ENCODE results near the gene ARHGEF28. TPM values are rescaled to one million over a fixed set of nuclear protein-coding genes. Genes with fewer than 3 reads are reported as not detected.

The ARHGEF28 gene
- polyA plus RNA-seq, 1 donor from 2014 or later, result not detected

DNA sequence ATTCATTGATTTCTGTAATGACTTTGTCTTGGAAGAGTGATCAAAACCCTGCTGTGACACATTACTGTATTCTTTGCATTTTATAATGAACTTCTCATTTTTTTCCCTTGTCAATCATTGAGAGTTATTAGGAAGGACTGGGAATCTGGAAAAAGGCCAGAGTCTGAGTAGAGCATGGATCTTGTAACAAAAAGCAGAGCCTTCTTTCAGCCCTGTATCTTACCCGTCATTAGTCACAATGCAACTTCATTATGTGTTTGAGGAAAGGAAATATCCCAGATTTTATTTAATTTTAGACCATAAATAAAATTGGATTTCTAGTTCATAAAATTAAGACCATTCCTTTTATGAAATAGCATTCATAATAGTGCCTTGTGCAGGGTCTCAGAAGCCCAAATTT lies 131.4 kb downstream of the ARHGEF28 start:
- Histone ChIP-seq H3K79me2 (replicated peaks; ENCODE audit: insufficient read depth, low read length) (no peaks in the 10 kb centered on the region), H3K27me3 (ENCODE audit: insufficient read depth, low read depth, low read length) (no peaks in the 10 kb centered on the region), H4K20me1 (ENCODE audit: insufficient read depth) (no peaks in the 10 kb centered on the region), H3K9ac (ENCODE audit: low read length) (no peak overlapping the region), H3F3A (ENCODE audit: insufficient read depth, low read length, poor library complexity, severe bottlenecking) (no peaks in the 10 kb centered on the region), H3K4me2 (ENCODE audit: low read length) (no peak overlapping the region), H3K9me3 (ENCODE audit: low read length) (no peaks in the 10 kb centered on the region), H2AFZ (ENCODE audit: low read depth, low read length) (no peak overlapping the region), H3K4me3 (ENCODE audit: low read length) (no peak overlapping the region), H3K9me2 (ENCODE audit: insufficient read depth, low read length) (no peaks in the 10 kb centered on the region), H3K27ac (ENCODE audit: low read length) (no peak overlapping the region), H3K36me3 (ENCODE audit: insufficient read depth, low read length) (no peaks in the 10 kb centered on the region)
- TF ChIP-seq POLR2AphosphoS5 (IDR thresholded peaks at IDR 0.05), result no peak
- TF ChIP-seq, protein P1, sequence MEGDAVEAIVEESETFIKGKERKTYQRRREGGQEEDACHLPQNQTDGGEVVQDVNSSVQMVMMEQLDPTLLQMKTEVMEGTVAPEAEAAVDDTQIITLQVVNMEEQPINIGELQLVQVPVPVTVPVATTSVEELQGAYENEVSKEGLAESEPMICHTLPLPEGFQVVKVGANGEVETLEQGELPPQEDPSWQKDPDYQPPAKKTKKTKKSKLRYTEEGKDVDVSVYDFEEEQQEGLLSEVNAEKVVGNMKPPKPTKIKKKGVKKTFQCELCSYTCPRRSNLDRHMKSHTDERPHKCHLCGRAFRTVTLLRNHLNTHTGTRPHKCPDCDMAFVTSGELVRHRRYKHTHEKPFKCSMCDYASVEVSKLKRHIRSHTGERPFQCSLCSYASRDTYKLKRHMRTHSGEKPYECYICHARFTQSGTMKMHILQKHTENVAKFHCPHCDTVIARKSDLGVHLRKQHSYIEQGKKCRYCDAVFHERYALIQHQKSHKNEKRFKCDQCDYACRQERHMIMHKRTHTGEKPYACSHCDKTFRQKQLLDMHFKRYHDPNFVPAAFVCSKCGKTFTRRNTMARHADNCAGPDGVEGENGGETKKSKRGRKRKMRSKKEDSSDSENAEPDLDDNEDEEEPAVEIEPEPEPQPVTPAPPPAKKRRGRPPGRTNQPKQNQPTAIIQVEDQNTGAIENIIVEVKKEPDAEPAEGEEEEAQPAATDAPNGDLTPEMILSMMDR (IDR thresholded peaks at IDR 0.05; ENCODE audit: poor library complexity, severe bottlenecking), result no peak
- no peak for TF ChIP-seq EZH2 (IDR thresholded peaks at IDR 0.05; ENCODE audit: borderline replicate concordance, insufficient read depth, low read length, poor library complexity, severe bottlenecking)
- no peak for TF ChIP-seq MXI1 (conservative IDR thresholded peaks at IDR 0.05; ENCODE audit: poor library complexity, severe bottlenecking)
- no peak for TF ChIP-seq SMC3 (conservative IDR thresholded peaks at IDR 0.05; ENCODE audit: poor library complexity)
- no peak for TF ChIP-seq EP300 (conservative IDR thresholded peaks at IDR 0.05; ENCODE audit: poor library complexity, severe bottlenecking)
- no peak for TF ChIP-seq REST (IDR thresholded peaks at IDR 0.05; ENCODE audit: borderline replicate concordance)
- no peak for TF ChIP-seq TAF1 (IDR thresholded peaks at IDR 0.05; ENCODE audit: low read depth)
- no peak for TF ChIP-seq RAD21 (conservative IDR thresholded peaks at IDR 0.05)

DNA sequence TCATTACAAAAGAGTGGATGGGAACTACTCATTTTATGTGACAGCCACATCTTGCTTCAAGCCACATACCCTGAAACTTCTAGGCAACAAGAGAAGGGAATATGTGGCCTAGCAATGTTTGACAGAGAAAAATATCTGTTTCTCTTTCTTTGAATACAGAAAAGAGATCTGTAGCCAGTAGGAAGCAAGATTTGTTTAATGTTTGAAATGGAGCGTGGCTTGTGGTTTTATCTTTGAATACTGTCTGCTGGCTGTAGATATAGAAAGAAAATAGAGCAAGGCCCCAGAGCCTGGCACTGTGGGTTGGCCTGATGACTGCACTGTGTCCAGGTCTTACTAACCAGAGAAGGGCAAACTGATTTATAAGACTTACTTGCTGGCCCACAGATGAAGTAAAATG lies 133.8 kb downstream of the ARHGEF28 start:
- Histone ChIP-seq H3K9me3 (ENCODE audit: low read length) (no peaks in the 10 kb centered on the region), H4K20me1 (ENCODE audit: insufficient read depth) (no peaks in the 10 kb centered on the region), H3K27me3 (ENCODE audit: insufficient read depth, low read depth, low read length) (no peaks in the 10 kb centered on the region), H3K4me2 (ENCODE audit: low read length) (no peak overlapping the region), H3K9me2 (ENCODE audit: insufficient read depth, low read length) (no peaks in the 10 kb centered on the region), H3K36me3 (ENCODE audit: insufficient read depth, low read length) (no peaks in the 10 kb centered on the region), H3K9ac (ENCODE audit: low read length) (no peak overlapping the region), H3F3A (ENCODE audit: insufficient read depth, low read length, poor library complexity, severe bottlenecking) (no peaks in the 10 kb centered on the region), H3K79me2 (replicated peaks; ENCODE audit: insufficient read depth, low read length) (no peaks in the 10 kb centered on the region), H3K27ac (ENCODE audit: low read length) (no peak overlapping the region), H2AFZ (ENCODE audit: low read depth, low read length) (no peak overlapping the region), H3K4me3 (ENCODE audit: low read length) (no peak overlapping the region)
- TF ChIP-seq MXI1 (conservative IDR thresholded peaks at IDR 0.05; ENCODE audit: poor library complexity, severe bottlenecking), result no peak
- no peak for TF ChIP-seq POLR2AphosphoS5 (IDR thresholded peaks at IDR 0.05)
- TF ChIP-seq EP300 (conservative IDR thresholded peaks at IDR 0.05; ENCODE audit: poor library complexity, severe bottlenecking), result no peak
- TF ChIP-seq EZH2 (IDR thresholded peaks at IDR 0.05; ENCODE audit: borderline replicate concordance, insufficient read depth, low read length, poor library complexity, severe bottlenecking), result no peak
- TF ChIP-seq, protein P1 (IDR thresholded peaks at IDR 0.05; ENCODE audit: poor library complexity, severe bottlenecking), result no peak
- no peak for TF ChIP-seq RAD21 (conservative IDR thresholded peaks at IDR 0.05)
- TF ChIP-seq REST (IDR thresholded peaks at IDR 0.05; ENCODE audit: borderline replicate concordance), result no peak
- no peak for TF ChIP-seq SMC3 (conservative IDR thresholded peaks at IDR 0.05; ENCODE audit: poor library complexity)
- no peak for TF ChIP-seq TAF1 (IDR thresholded peaks at IDR 0.05; ENCODE audit: low read depth)

Data from neural cell (in vitro differentiated cells).